Panc1 (cell line): ENCODE measurements around the gene C1orf226. TPM values are rescaled to one million over a fixed set of nuclear protein-coding genes. Genes with fewer than 3 reads are reported as not detected.

Experiments used
- ATAC-seq: fragments of 200-7000 bp; cut with Tn5 transposase; 2 replicates; pipeline ENCODE4 v1.9.1; 2020; ENCODE audit warnings: mild to moderate bottlenecking, moderate library complexity
- BruUV-seq: library from RNA; stranded (reverse); fragments of 400-500 nt; replicated peaks from 2 replicates; lab custom pipeline; 2021; lab: Mats Ljungman, UMichigan
- CTCF ChIA-PET: fragments of 300-600 bp; sonication (Branson Sonifier 250); formaldehyde crosslinking; loops from one replicate; lab custom pipeline; 2022; ENCODE audit warnings: antibody characterized with exemption; lab: Charles Lee
- POLR2A ChIA-PET: fragments of 300-600 bp; sonication (Branson Sonifier 250); formaldehyde crosslinking; loops from one replicate; lab custom pipeline; 2022; ENCODE audit warnings: antibody characterized with exemption; lab: Charles Lee
- DNase-seq: peaks from one replicate; pipeline ENCODE4 v3.0.0-alpha.2; 2010; ENCODE audit warnings: low read depth, low spot score
- H3K27ac ChIP-seq: 2 replicates; pipeline ENCODE4 v1.5.1; 2011; ENCODE audit warnings: mild to moderate bottlenecking, low read length, inconsistent platforms
- H3K27me3 ChIP-seq: fragments of 200-500 bp; sonication (Bioruptor generic); 2 replicates; pipeline ENCODE4 v1.6.0; 2014; ENCODE audit warnings: low read length, inconsistent platforms; ENCODE audit not compliant: control insufficient read depth, insufficient read depth
- H3K36me3 ChIP-seq: fragments of 200-500 bp; sonication (Bioruptor generic); 2 replicates; pipeline ENCODE4 v1.5.1; 2014; ENCODE audit warnings: inconsistent platforms, mild to moderate bottlenecking, low read length, moderate library complexity; ENCODE audit not compliant: control insufficient read depth, insufficient read depth
- H3K4me1 ChIP-seq: 2 replicates; pipeline ENCODE4 v1.5.1; 2011; ENCODE audit warnings: inconsistent platforms, mild to moderate bottlenecking, low read length, moderate library complexity; ENCODE audit not compliant: control insufficient read depth, insufficient read depth
- H3K4me3 ChIP-seq, 2 experiments: 2 replicates each; pipeline ENCODE4 v1.5.1; 2011 to 2012; ENCODE audit warnings: low read depth in 2 of 2, low read length in 2 of 2, mild to moderate bottlenecking in 2 of 2, inconsistent platforms in 1 of 2, moderate library complexity in 1 of 2
- H3K9me3 ChIP-seq: fragments of 200-500 bp; sonication (Bioruptor generic); 2 replicates; pipeline ENCODE4 v1.5.1; 2014; ENCODE audit warnings: low read depth, mild to moderate bottlenecking, inconsistent platforms, low read length, moderate library complexity; ENCODE audit not compliant: control insufficient read depth, insufficient read depth
- POLR2AphosphoS5 ChIP-seq: IDR thresholded peaks from 2 replicates; pipeline ENCODE4 v1.6.1; 2012; ENCODE audit warnings: mild to moderate bottlenecking, low read depth, low read length, moderate library complexity
- SIN3A ChIP-seq: IDR thresholded peaks from 2 replicates; pipeline ENCODE4 v1.6.1; 2012; ENCODE audit warnings: low read depth, mild to moderate bottlenecking, low read length, moderate library complexity, borderline replicate concordance; ENCODE audit not compliant: insufficient read depth
- TCF7L2 ChIP-seq: IDR thresholded peaks from 2 replicates; pipeline ENCODE4 v1.6.1; 2011; ENCODE audit warnings: mild to moderate bottlenecking, low read depth, low read length, inconsistent platforms
- in situ Hi-C: cut with HindIII; loops from 2 replicates; pipeline ENCODE4 v1.10.0; 2016; ENCODE audit warnings: low sequenced_read_pairs, low pct_unique_long_range_greater_than_20kb
- intact Hi-C: fragments of 100-400 bp; cut with micrococcal nuclease; formaldehyde crosslinking; loops from one replicate; pipeline ENCODE4 v1.10.0; 2022; ENCODE audit not compliant: unreplicated experiment
- total RNA-seq: library from RNA; stranded (reverse); gene quantifications from one replicate; pipeline ENCODE4 v1.2.1, GENCODE V29; 2021; ENCODE audit not compliant: unreplicated experiment
- TF ChIP-seq, protein P1 (sequence below), 2 experiments: IDR thresholded peaks; 2 replicates each; pipeline ENCODE4 v1.6.1; 2011 to 2012; ENCODE audit warnings: low read depth in 2 of 2, control low read depth in 1 of 2, low read length in 1 of 2, mild to moderate bottlenecking in 1 of 2, moderate library complexity in 1 of 2; ENCODE audit not compliant: insufficient read depth in 1 of 2
- TF ChIP-seq, protein P2 (sequence below): fragments of 450-650 bp; IDR thresholded peaks from 2 replicates; pipeline ENCODE4 v1.5.1; 2017; ENCODE audit warnings: mild to moderate bottlenecking

C1orf226 gene
- total RNA-seq, 1 experiment from 2014 or later = 38.4 TPM

DNA sequence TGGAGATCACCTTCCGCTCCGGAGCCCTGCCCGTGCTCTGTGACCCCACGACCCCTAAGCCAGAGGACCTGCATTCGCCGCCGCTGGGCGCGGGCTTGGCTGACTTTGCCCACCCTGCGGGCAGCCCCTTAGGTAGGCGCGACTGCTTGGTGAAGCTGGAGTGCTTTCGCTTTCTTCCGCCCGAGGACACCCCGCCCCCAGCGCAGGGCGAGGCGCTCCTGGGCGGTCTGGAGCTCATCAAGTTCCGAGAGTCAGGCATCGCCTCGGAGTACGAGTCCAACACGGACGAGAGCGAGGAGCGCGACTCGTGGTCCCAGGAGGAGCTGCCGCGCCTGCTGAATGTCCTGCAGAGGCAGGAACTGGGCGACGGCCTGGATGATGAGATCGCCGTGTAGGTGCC is 14.5 kb upstream of the C1orf226 start:
- H3K27ac ChIP-seq = no peak overlapping the region
- H3K4me1 ChIP-seq = no peaks in the 10 kb centered on the region
- H3K9me3 ChIP-seq = no peaks in the 10 kb centered on the region
- intact Hi-C loops (no loop called here), in situ Hi-C loops (no loop called here)
- no peak overlapping the region for H3K4me3 ChIP-seq
- TF ChIP-seq TCF7L2 (no peak), SIN3A (no peak), POLR2AphosphoS5 (no peak)
- TF ChIP-seq, protein P1, sequence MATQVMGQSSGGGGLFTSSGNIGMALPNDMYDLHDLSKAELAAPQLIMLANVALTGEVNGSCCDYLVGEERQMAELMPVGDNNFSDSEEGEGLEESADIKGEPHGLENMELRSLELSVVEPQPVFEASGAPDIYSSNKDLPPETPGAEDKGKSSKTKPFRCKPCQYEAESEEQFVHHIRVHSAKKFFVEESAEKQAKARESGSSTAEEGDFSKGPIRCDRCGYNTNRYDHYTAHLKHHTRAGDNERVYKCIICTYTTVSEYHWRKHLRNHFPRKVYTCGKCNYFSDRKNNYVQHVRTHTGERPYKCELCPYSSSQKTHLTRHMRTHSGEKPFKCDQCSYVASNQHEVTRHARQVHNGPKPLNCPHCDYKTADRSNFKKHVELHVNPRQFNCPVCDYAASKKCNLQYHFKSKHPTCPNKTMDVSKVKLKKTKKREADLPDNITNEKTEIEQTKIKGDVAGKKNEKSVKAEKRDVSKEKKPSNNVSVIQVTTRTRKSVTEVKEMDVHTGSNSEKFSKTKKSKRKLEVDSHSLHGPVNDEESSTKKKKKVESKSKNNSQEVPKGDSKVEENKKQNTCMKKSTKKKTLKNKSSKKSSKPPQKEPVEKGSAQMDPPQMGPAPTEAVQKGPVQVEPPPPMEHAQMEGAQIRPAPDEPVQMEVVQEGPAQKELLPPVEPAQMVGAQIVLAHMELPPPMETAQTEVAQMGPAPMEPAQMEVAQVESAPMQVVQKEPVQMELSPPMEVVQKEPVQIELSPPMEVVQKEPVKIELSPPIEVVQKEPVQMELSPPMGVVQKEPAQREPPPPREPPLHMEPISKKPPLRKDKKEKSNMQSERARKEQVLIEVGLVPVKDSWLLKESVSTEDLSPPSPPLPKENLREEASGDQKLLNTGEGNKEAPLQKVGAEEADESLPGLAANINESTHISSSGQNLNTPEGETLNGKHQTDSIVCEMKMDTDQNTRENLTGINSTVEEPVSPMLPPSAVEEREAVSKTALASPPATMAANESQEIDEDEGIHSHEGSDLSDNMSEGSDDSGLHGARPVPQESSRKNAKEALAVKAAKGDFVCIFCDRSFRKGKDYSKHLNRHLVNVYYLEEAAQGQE (IDR thresholded peaks at IDR 0.05; ENCODE audit: insufficient read depth in 1 of 2, low read depth in 2 of 2, low read length in 1 of 2) = no peak
- TF ChIP-seq, protein P2, sequence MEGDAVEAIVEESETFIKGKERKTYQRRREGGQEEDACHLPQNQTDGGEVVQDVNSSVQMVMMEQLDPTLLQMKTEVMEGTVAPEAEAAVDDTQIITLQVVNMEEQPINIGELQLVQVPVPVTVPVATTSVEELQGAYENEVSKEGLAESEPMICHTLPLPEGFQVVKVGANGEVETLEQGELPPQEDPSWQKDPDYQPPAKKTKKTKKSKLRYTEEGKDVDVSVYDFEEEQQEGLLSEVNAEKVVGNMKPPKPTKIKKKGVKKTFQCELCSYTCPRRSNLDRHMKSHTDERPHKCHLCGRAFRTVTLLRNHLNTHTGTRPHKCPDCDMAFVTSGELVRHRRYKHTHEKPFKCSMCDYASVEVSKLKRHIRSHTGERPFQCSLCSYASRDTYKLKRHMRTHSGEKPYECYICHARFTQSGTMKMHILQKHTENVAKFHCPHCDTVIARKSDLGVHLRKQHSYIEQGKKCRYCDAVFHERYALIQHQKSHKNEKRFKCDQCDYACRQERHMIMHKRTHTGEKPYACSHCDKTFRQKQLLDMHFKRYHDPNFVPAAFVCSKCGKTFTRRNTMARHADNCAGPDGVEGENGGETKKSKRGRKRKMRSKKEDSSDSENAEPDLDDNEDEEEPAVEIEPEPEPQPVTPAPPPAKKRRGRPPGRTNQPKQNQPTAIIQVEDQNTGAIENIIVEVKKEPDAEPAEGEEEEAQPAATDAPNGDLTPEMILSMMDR = no peak
- ATAC-seq (no peak), DNase-seq (no peak)
- ChIA-PET POLR2A (no interaction called here), CTCF (no interaction called here)
- H3K36me3 ChIP-seq = peaks cover 2% of the 10 kb centered on the region; the same call in 1 of the 2 replicates
- BruUV-seq = no TSS peak
- H3K27me3 ChIP-seq = no peaks in the 10 kb centered on the region

DNA sequence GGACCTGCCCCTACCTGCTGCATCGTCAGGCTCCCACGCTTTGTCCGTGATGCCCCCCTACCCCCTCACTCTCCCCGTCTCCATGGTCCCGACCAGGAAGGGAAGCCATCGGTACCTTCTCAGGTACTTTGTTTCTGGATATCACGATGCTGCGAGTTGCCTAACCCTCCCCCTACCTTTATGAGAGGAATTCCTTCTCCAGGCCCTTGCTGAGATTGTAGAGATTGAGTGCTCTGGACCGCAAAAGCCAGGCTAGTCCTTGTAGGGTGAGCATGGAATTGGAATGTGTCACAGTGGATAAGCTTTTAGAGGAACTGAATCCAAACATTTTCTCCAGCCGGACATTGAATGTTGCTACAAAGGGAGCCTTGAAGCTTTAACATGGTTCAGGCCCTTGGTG is 13.8 kb upstream of the C1orf226 start:
- DNase-seq = no peak
- CTCF ChIA-PET = interaction anchor here (0.5 kb wide), 1 partner anchor 38 kb away, joined by 5 read pairs; no protein-coding TSS in a partner anchor
- no TSS peak for BruUV-seq
- in situ Hi-C loops (no loop called here), intact Hi-C loops (no loop called here)
- H3K4me3 ChIP-seq = no peak overlapping the region
- ATAC-seq = no peak; the same call in 1 of the 2 replicates
- TF ChIP-seq, protein P2 = no peak
- TF ChIP-seq POLR2AphosphoS5 (no peak), TCF7L2 (no peak), SIN3A (no peak)
- TF ChIP-seq, protein P1 (IDR thresholded peaks at IDR 0.05; ENCODE audit: insufficient read depth in 1 of 2, low read depth in 2 of 2, low read length in 1 of 2) = no peak
- no peaks in the 10 kb centered on the region for H3K27me3 ChIP-seq
- POLR2A ChIA-PET = no interaction called here
- H3K9me3 ChIP-seq = no peaks in the 10 kb centered on the region
- H3K4me1 ChIP-seq = no peaks in the 10 kb centered on the region
- peaks cover 2% of the 10 kb centered on the region; the same call in 1 of the 2 replicates for H3K36me3 ChIP-seq
- no peak overlapping the region for H3K27ac ChIP-seq
